AML-193 (cell line): Measurements from ENCODE around the gene SPC25.
"Not testable (repeated sequence)": the region's sequence is repeated elsewhere in the genome, so short reads cannot be mapped to it uniquely, and the experiment has no call there.

Experiments
- DNase-seq, 2 experiments: peaks; one replicate each; lab custom pipeline; 2025; lab: John Stamatoyannopoulos, UW

Gene SPC25

GRCh38 chr2:168890006-168890782, at the start of gene SPC25:
Gene SPC25 (minus strand): TSS chr2:168890430. CDS start chr2:168889519, 911 bp downstream.
- DNase-seq = peak; percentile 94 to 96

GRCh38 chr2:168939918-168940317, 49.7 kb upstream of the SPC25 start:
- DNase-seq = no peak

GRCh38 chr2:168939061-168939460, 48.8 kb upstream of the SPC25 start:
- DNase-seq = no peak

- DNase-seq = no peak
These were observed 45.8 kb upstream of the SPC25 start for GRCh38 chr2:168935810-168936581.

GRCh38 chr2:168934826-168935225, 44.6 kb upstream of the SPC25 start:
- no peak for DNase-seq

- not testable (repeated sequence) for DNase-seq
These were observed 41.9 kb upstream of the SPC25 start for GRCh38 chr2:168932174-168932573.

GRCh38 chr2:168930242-168930641, 40.0 kb upstream of the SPC25 start:
- DNase-seq = no peak

GRCh38 chr2:168929031-168929430, 38.8 kb upstream of the SPC25 start:
- DNase-seq = no peak

- no peak for DNase-seq
These were observed 38.0 kb upstream of the SPC25 start for GRCh38 chr2:168928113-168928831.

GRCh38 chr2:168926621-168927386, 36.6 kb upstream of the SPC25 start:
- DNase-seq = no peak

GRCh38 chr2:168920504-168921157, 30.4 kb upstream of the SPC25 start:
- peak; percentile 43 for DNase-seq

GRCh38 chr2:168916331-168916675, 26.1 kb upstream of the SPC25 start:
- no peak for DNase-seq

GRCh38 chr2:168915441-168916330, 25.5 kb upstream of the SPC25 start:
- no peak for DNase-seq

GRCh38 chr2:168913495-168913894, 23.3 kb upstream of the SPC25 start:
- DNase-seq = no peak

GRCh38 chr2:168912901-168913369, 22.7 kb upstream of the SPC25 start:
- no peak for DNase-seq

- DNase-seq = peak; percentile 21 to 22
These were observed 22.2 kb upstream of the SPC25 start for GRCh38 chr2:168912466-168912865.

- no peak for DNase-seq
These were observed 20.1 kb upstream of the SPC25 start for GRCh38 chr2:168910330-168910729.

- no peak for DNase-seq
These were observed 17.9 kb upstream of the SPC25 start for GRCh38 chr2:168907940-168908662.

- DNase-seq = no peak
These were observed 14.1 kb upstream of the SPC25 start for GRCh38 chr2:168904358-168904757.

- no peak for DNase-seq
These were observed 13.7 kb upstream of the SPC25 start for GRCh38 chr2:168903888-168904287.
